ENCODE results near the gene EPAS1. TPM values are rescaled to one million over a fixed set of nuclear protein-coding genes. Genes with fewer than 3 reads are reported as not detected.
A peak's percentile ranks its signal among the peaks of the same experiment; 100 is the strongest.

The EPAS1 gene
- total and polyA plus RNA-seq, 9 of the 15 experiments (the other 6 are each of a cell fraction or from before 2014, with no cell fraction given): 0.25 to 11.2 (median 4.1) TPM

DNA sequence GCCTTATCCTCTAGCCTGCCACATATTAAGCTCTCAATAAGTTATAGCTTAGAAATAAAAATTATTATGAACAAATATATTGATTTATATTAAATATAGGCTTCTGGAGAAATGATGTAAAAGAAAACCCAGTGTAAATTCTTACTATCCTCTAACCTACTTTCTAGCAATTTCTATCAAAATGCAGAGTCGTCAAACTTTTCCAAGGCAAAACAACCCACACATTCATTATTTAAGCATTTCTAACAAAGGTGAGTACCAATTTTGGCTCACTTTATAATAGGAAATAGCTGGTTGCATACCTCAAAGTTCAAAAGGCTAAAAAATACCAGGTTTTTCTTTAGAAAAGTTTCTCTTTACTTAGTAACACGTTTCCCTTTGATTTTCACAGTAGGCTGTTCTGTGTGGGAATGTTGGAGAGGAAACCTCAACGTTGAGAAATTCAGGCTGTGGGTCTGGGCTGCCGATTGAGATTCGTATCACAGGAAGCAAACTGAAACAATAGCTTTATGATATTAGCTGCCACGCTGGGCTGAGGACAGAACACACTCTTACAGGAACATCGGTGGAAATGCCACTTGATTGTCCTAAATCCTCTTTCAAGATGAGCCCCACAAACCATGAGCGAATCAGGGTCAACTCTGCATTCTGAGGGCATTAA, 53.0 kb downstream of the EPAS1 start:
- no peak overlapping the region for H3K4me3 ChIP-seq
- no peaks in the 10 kb centered on the region for H3K9me1 ChIP-seq (ENCODE audit: control insufficient read depth, insufficient read depth, low read length)
- H3K27ac ChIP-seq (ENCODE audit: extremely low read depth, low read depth, low read length): no peak overlapping the region
- no peaks in the 10 kb centered on the region for H3K9me3 ChIP-seq (replicated peaks; ENCODE audit: control insufficient read depth, insufficient read depth, low read depth, low read length)
- WGBS (ENCODE audit: insufficient coverage, low coverage, missing lambda C conversion rate): 52% methylated on average over 8 of the region's 8 CpGs
- H3K9ac ChIP-seq (ENCODE audit: insufficient read depth in 1 of 2, low read depth in 2 of 2, low read length in 2 of 2): no peak overlapping the region
- H3K4me1 ChIP-seq (replicated peaks in 1 of 2; ENCODE audit: control insufficient read depth in 2 of 2, insufficient read depth in 2 of 2, low read length in 2 of 2): peaks cover 0 to 4% of the 10 kb centered on the region in 2 experiments; a peak in 1 of 5 replicates
- TF ChIP-seq KLF6 (CRISPR knock-in tag; IDR thresholded peaks at IDR 0.05; ENCODE audit: borderline replicate concordance): no peak
- TF ChIP-seq MIER1 (IDR thresholded peaks at IDR 0.05; ENCODE audit: low read depth): no peak
- TF ChIP-seq ZNF436 (CRISPR knock-in tag; IDR thresholded peaks at IDR 0.05): no peak
- 0 out of 2 replicates have a peak, but pooled peaks have one; percentile 20 for TF ChIP-seq C11orf30 (IDR thresholded peaks at IDR 0.05; ENCODE audit: low read depth)
- no peak for TF ChIP-seq SP1 (CRISPR knock-in tag; IDR thresholded peaks at IDR 0.05)
- FAIRE-seq: no peak
- intact Hi-C loops (cut with micrococcal nuclease) (no loop called here), in situ Hi-C loops (cut with MboI) (no loop called here)
- no peaks in the 10 kb centered on the region for H3K27me3 ChIP-seq (ENCODE audit: control insufficient read depth in 2 of 2, insufficient read depth in 2 of 2, low read length in 2 of 2)
- no peak overlapping the region for H3K4me2 ChIP-seq (ENCODE audit: insufficient read depth, low read length)
- no peaks in the 10 kb centered on the region for H4K20me1 ChIP-seq (replicated peaks; ENCODE audit: control insufficient read depth, insufficient read depth, low read length)
- ChIA-PET POLR2A (interaction anchor here (0.9 kb wide), 1 partner anchor 10 kb away, joined by 4 read pairs; no protein-coding TSS in a partner anchor), CTCF (ENCODE audit: low intra/inter-chr PET ratio) (no interaction called here)
- ATAC-seq: no peak
- H2AFZ ChIP-seq (ENCODE audit: low read depth, low read length): no peak overlapping the region
- no peak for DNase-seq (ENCODE audit: extremely low read depth in 1 of 4, low spot score in 3 of 4)
- BruUV-seq (replicated peaks): no TSS peak
- no peaks in the 10 kb centered on the region for H3K79me2 ChIP-seq (ENCODE audit: control insufficient read depth, insufficient read depth, low read length)
- no peaks in the 10 kb centered on the region; the same call in 2 of the 3 replicates for H3K36me3 ChIP-seq (ENCODE audit: control insufficient read depth, insufficient read depth, low read length)
